Keratinocyte (primary cell): ENCODE data around the gene CASP10. TPM values are rescaled to one million over a fixed set of nuclear protein-coding genes. Genes with fewer than 3 reads are reported as not detected.
"Not testable (repeated sequence)": the region's sequence is repeated elsewhere in the genome, so short reads cannot be mapped to it uniquely, and the experiment has no call there.

Experiments
- DNase-seq: peaks from one replicate; pipeline ENCODE4 v3.0.0-alpha.2; 2011; ENCODE audit warnings: low read depth, missing footprints, low spot score
- FAIRE-seq: peaks from 2 replicates; lab custom pipeline; 2011; peaks lifted over from hg19 to GRCh38; lab: Jason Lieb, UNC
- H2AFZ ChIP-seq: 2 replicates; pipeline ENCODE4 v1.6.0; 2012; ENCODE audit warnings: low read length, control low read depth, inconsistent platforms; ENCODE audit not compliant: control insufficient read depth
- H3K27ac ChIP-seq: 2 replicates; pipeline ENCODE4 v1.5.1; 2011; ENCODE audit warnings: low read length; ENCODE audit not compliant: control insufficient read depth, insufficient read depth
- H3K27me3 ChIP-seq: 3 replicates; pipeline ENCODE4 v1.6.0; 2011; ENCODE audit warnings: low read length; ENCODE audit not compliant: control insufficient read depth, insufficient read depth; ENCODE audit errors: extremely low read depth
- H3K36me3 ChIP-seq, 2 experiments: 2 replicates in 1 of 2; 3 replicates in 1 of 2; pipeline ENCODE4 v1.5.1; 2011; ENCODE audit warnings: low read length in 2 of 2, mild to moderate bottlenecking in 1 of 2; ENCODE audit not compliant: control insufficient read depth in 2 of 2, insufficient read depth in 2 of 2; ENCODE audit errors: extremely low read depth in 1 of 2
- H3K4me1 ChIP-seq: 3 replicates; pipeline ENCODE4 v1.5.1; 2011; ENCODE audit warnings: low read length; ENCODE audit not compliant: control insufficient read depth, insufficient read depth; ENCODE audit errors: extremely low read depth
- H3K4me2 ChIP-seq: 3 replicates; pipeline ENCODE4 v1.6.0; 2011; ENCODE audit warnings: low read depth, low read length; ENCODE audit not compliant: control insufficient read depth, insufficient read depth; ENCODE audit errors: extremely low read depth
- H3K4me3 ChIP-seq, 3 experiments: fragments of 200-600 bp in 1 of 3; sonication (generic) in 1 of 3; 2 replicates in 2 of 3; 3 replicates in 1 of 3; pipeline ENCODE4 v1.5.1; 2011 to 2016; ENCODE audit warnings: low read length in 3 of 3, mild to moderate bottlenecking in 3 of 3, control low read depth in 2 of 3, inconsistent platforms in 1 of 3, low read depth in 1 of 3, mixed read lengths in 1 of 3, mixed run types in 1 of 3, moderate library complexity in 1 of 3; ENCODE audit not compliant: control insufficient read depth in 2 of 3, insufficient read depth in 2 of 3; ENCODE audit errors: extremely low read depth in 1 of 3
- H3K79me2 ChIP-seq: 2 replicates; pipeline ENCODE4 v1.6.0; 2012; ENCODE audit warnings: low read length; ENCODE audit not compliant: control insufficient read depth, insufficient read depth
- H3K9ac ChIP-seq: 3 replicates; pipeline ENCODE4 v1.6.0; 2011; ENCODE audit warnings: low read length; ENCODE audit not compliant: control insufficient read depth, insufficient read depth; ENCODE audit errors: extremely low read depth
- H3K9me1 ChIP-seq: 3 replicates; pipeline ENCODE4 v1.6.0; 2011; ENCODE audit warnings: low read length; ENCODE audit not compliant: control insufficient read depth, insufficient read depth; ENCODE audit errors: extremely low read depth
- H3K9me3 ChIP-seq: 2 replicates; pipeline ENCODE4 v1.5.1; 2012; ENCODE audit warnings: low read depth, low read length; ENCODE audit not compliant: control insufficient read depth
- H4K20me1 ChIP-seq: 3 replicates; pipeline ENCODE4 v1.6.0; 2011; ENCODE audit warnings: low read length; ENCODE audit not compliant: control insufficient read depth, insufficient read depth; ENCODE audit errors: extremely low read depth
- EZH2 ChIP-seq: IDR thresholded peaks from one replicate; pipeline ENCODE4 v1.6.1; 2012; ENCODE audit warnings: inconsistent platforms, mild to moderate bottlenecking, low read length, moderate library complexity
- dilution Hi-C: fragments of 300-500 bp; cut with MboI; formaldehyde crosslinking; loops from one replicate; pipeline ENCODE4 v1.7.0; 2020; ENCODE audit warnings: low sequenced_read_pairs; ENCODE audit not compliant: extremely low pct_ligation_motif_present
- polyA plus RNA-seq, 5 experiments: library from polyadenylated mRNA; depleted of rRNA in 3 of 5; stranded (reverse) in 3 of 5; stranded (forward) in 1 of 5; unstranded in 1 of 5; fragments of >200 nt; gene quantifications; 1 replicate in 1 of 5; 2 replicates in 3 of 5; 3 replicates in 1 of 5; pipeline versions ENCODE4 v1.2.1 to v1.2.3, GENCODE V29; 2011 to 2012; ENCODE audit warnings: missing spikeins in 2 of 5, low read depth in 1 of 5, low replicate concordance in 1 of 5
- TF ChIP-seq, protein P1 (sequence below), 3 experiments: IDR thresholded peaks in 1 of 3; conservative IDR thresholded peaks in 1 of 3; optimal IDR thresholded peaks in 1 of 3; 2 replicates in 2 of 3; 3 replicates in 1 of 3; pipeline versions ENCODE3 to v1.5.1; 2011; ENCODE audit warnings: low read length in 3 of 3, mild to moderate bottlenecking in 3 of 3, moderate library complexity in 2 of 3, control low read depth in 1 of 3, inconsistent platforms in 1 of 3; ENCODE audit not compliant: insufficient read depth in 2 of 3; ENCODE audit errors: extremely low read depth in 1 of 3

Gene CASP10
- polyA plus RNA-seq, 1 donor (not counting 4 experiments of a cell fraction or from before 2014, with no cell fraction given), result 7.1 TPM

DNA sequence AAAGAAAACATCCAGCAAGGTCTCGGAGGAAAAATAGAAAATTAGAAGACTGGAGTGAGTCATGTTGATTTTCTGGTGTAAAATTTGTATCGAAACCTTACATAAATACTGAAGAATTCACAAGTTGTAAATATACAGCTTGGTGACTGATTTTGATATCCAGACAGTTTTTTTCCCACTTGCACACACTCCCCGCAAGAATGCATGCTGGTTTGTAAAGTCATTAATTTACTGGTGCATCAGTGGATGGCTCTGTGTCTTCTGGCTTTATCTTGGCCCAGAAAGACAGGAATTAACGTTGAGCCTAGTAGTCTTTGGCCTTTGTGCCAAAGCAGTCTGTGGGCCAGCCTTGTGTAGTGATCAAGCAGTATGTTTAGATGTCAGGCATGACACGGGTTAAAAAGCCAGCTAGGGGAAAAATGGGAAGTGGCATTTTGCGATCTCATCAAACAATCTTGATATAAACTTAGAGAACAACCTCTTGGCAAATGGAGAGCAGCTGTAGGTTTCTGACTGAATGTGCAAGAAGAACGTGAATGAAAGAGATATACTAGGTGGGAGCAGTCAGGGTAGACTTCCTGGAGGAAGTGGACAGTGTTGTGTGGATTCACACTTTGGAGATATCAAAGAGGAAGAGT lies 54.7 kb downstream of the CASP10 start:
- no peaks in the 10 kb centered on the region for H3K9me1 ChIP-seq
- no peaks in the 10 kb centered on the region for H4K20me1 ChIP-seq
- H2AFZ ChIP-seq, result no peak overlapping the region
- FAIRE-seq (no peak), DNase-seq (no peak)
- no peak overlapping the region for H3K27ac ChIP-seq
- peaks cover 23% of the 10 kb centered on the region for H3K4me1 ChIP-seq
- no peak overlapping the region for H3K4me3 ChIP-seq
- H3K79me2 ChIP-seq, result peaks cover 25% of the 10 kb centered on the region
- no peak overlapping the region for H3K9ac ChIP-seq
- TF ChIP-seq, protein P1, sequence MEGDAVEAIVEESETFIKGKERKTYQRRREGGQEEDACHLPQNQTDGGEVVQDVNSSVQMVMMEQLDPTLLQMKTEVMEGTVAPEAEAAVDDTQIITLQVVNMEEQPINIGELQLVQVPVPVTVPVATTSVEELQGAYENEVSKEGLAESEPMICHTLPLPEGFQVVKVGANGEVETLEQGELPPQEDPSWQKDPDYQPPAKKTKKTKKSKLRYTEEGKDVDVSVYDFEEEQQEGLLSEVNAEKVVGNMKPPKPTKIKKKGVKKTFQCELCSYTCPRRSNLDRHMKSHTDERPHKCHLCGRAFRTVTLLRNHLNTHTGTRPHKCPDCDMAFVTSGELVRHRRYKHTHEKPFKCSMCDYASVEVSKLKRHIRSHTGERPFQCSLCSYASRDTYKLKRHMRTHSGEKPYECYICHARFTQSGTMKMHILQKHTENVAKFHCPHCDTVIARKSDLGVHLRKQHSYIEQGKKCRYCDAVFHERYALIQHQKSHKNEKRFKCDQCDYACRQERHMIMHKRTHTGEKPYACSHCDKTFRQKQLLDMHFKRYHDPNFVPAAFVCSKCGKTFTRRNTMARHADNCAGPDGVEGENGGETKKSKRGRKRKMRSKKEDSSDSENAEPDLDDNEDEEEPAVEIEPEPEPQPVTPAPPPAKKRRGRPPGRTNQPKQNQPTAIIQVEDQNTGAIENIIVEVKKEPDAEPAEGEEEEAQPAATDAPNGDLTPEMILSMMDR (optimal IDR thresholded peaks at IDR 0.05 in 1 of 3, IDR thresholded peaks at IDR 0.05 in 1 of 3, conservative IDR thresholded peaks at IDR 0.05 in 1 of 3; ENCODE audit: extremely low read depth in 1 of 3, insufficient read depth in 2 of 3, low read length in 3 of 3), result no peak
- no peak for TF ChIP-seq EZH2
- no peaks in the 10 kb centered on the region for H3K27me3 ChIP-seq
- no peaks in the 10 kb centered on the region for H3K9me3 ChIP-seq
- no peak overlapping the region for H3K4me2 ChIP-seq
- dilution Hi-C loops, result no loop called here
- peaks cover 0 to 3% of the 10 kb centered on the region in 2 experiments for H3K36me3 ChIP-seq

DNA sequence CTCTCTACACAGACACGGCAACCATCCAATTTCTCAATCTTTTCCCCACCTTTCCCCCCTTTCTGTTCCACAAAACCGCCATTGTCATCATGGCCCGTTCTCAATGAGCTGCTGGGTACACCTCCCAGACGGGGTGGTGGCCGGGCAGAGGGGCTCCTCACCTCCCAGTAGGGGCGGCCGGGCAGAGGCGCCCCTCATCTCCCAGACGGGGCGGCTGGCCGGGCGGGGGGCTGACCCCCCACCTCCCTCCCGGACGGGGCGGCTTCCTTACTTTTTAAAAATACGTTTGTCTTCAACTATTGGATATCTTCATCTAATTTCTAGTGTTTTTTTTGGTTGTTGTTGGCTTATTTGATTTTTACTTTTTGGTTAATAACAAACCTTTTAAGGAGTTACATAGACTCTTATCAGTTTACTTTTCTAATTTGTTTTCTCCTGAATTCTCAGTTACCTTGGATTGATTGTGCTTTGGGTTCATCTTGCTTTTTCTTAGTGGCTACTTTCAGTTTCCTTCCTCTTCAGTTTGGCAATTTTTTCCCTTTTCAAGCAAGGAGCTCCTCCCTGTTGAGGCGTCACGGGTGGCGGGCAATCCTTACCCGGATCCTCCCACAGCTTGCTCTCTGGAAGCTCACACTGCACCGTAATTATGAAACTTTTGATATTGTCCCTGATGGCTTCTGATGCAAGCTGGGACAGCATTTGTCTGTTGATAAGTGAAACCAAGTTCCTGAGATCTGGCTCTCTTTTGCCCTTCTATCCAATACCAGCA lies 56.4 kb downstream of the CASP10 start:
- dilution Hi-C loops, H3K4me2 ChIP-seq, DNase-seq: not testable (repeated sequence)

More for the DNA sequence above, 56.4 kb downstream of the CASP10 start:
- H4K20me1 ChIP-seq, H3K4me3 ChIP-seq, H3K27me3 ChIP-seq, H2AFZ ChIP-seq, FAIRE-seq, H3K9me3 ChIP-seq, H3K36me3 ChIP-seq, H3K9me1 ChIP-seq, H3K9ac ChIP-seq, H3K27ac ChIP-seq: not testable (repeated sequence)
- Histone ChIP-seq H3K4me1 (peaks cover 13% of the 10 kb centered on the region), H3K79me2 (peaks cover 16% of the 10 kb centered on the region)
